SJSA1 (cell line): ENCODE measurements around the gene RFX3. TPM values are rescaled to one million over a fixed set of nuclear protein-coding genes. Genes with fewer than 3 reads are reported as not detected.

Source experiments
- DNase-seq, 2 experiments: peaks; one replicate each; pipeline ENCODE4 v3.0.0-alpha.2; 2015 to 2020; ENCODE audit warnings: low spot score in 2 of 2, low read depth in 1 of 2
- H3K27ac ChIP-seq: fragments of 250-450 bp; sonication (Bioruptor Pico); 2 replicates; pipeline ENCODE4 v1.5.1; 2020; ENCODE audit warnings: mild to moderate bottlenecking, moderate library complexity
- H3K27me3 ChIP-seq: fragments of 250-450 bp; sonication (Bioruptor Pico); replicated peaks from 2 replicates; pipeline ENCODE4 v1.5.1; 2020; ENCODE audit warnings: mild to moderate bottlenecking, moderate library complexity
- H3K36me3 ChIP-seq: fragments of 250-450 bp; sonication (Bioruptor Pico); 2 replicates; pipeline ENCODE4 v1.5.1; 2020; ENCODE audit warnings: mild to moderate bottlenecking
- H3K4me1 ChIP-seq: fragments of 250-450 bp; sonication (Bioruptor Pico); replicated peaks from 2 replicates; pipeline ENCODE4 v1.6.1; 2021; ENCODE audit warnings: mild to moderate bottlenecking
- H3K4me3 ChIP-seq: fragments of 250-450 bp; sonication (Bioruptor Pico); 2 replicates; pipeline ENCODE4 v1.5.1; 2020; ENCODE audit warnings: mild to moderate bottlenecking
- H3K9me3 ChIP-seq: fragments of 250-450 bp; sonication (Bioruptor Pico); replicated peaks from 2 replicates; pipeline ENCODE4 v1.5.1; 2020; ENCODE audit warnings: mild to moderate bottlenecking
- total RNA-seq: library from RNA; depleted of rRNA; stranded (reverse); fragments of >200 nt; shearing (Covaris generic); gene quantifications from 2 replicates; pipeline ENCODE4 v1.2.3, GENCODE V29; 2014

The RFX3 gene
- total RNA-seq, 1 experiment from 2014 or later, result 0.32 TPM

- H3K27me3 ChIP-seq, result no peaks in the 10 kb centered on the region
- H3K4me1 ChIP-seq, result no peaks in the 10 kb centered on the region
- H3K27ac ChIP-seq, result no peak overlapping the region
- no peak overlapping the region for H3K4me3 ChIP-seq
- DNase-seq, result no peak
- no peaks in the 10 kb centered on the region for H3K36me3 ChIP-seq
- H3K9me3 ChIP-seq, result no peaks in the 10 kb centered on the region
Observed at GRCh38 chr9:3361116-3361515, 164.7 kb downstream of the RFX3 start.

DNA sequence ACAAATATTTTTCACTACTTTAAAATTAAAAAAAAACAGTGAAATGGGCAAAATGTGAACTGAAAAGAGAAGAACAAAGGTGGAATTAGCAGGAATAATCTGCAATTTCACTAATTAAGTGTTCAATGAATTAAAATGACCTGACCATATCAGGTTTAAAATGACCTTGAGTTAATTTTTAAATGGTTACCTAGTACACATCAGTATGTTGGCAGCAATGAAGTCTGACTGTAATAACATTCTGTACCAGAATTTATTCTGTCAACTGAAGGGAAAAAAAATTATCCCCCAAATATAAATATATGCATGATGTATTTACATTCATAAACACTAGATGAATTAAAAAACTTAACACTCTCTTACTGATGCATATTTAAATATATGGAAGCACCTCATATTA lies 165.6 kb downstream of the RFX3 start:
- Histone ChIP-seq H3K27ac (no peak overlapping the region), H3K4me3 (no peak overlapping the region), H3K36me3 (no peaks in the 10 kb centered on the region), H3K9me3 (no peaks in the 10 kb centered on the region), H3K27me3 (no peaks in the 10 kb centered on the region), H3K4me1 (no peaks in the 10 kb centered on the region)
- no peak for DNase-seq

GRCh38 chr9:3359778-3360177 lies 166.0 kb downstream of the RFX3 start:
- Histone ChIP-seq H3K4me3 (no peak overlapping the region), H3K4me1 (no peaks in the 10 kb centered on the region), H3K9me3 (no peaks in the 10 kb centered on the region), H3K27me3 (no peaks in the 10 kb centered on the region), H3K27ac (no peak overlapping the region), H3K36me3 (no peaks in the 10 kb centered on the region)
- DNase-seq, result no peak

DNA sequence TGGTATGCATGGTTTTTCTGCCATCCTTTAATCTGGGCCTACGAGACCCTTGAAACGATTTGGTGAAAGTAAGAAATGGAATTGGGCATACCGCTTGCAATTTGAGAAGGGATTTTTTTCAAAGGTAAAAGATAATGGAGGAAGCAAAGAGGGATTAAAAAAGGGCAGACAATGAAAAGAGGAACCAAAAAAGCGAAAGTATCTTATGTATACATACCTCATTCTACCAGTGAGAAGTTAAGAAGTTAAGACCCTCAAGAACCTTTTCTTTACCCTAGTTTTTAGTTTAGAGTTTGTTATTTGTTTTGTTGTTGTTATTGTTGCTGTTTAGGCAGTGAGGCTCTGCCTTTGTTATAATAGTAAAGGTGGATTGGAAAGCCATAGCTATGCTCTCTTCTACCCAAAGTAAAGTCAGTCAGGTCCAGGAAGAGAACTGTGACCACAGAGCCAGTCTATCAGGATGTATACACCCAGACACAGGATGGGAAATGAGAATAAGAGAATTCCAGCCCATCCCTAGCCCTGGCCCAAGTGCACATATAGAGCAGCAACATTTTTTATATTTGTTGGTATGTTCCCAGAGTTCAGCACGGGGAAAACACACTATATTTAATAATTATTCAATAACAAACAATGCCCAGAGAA lies 166.6 kb downstream of the RFX3 start:
- H3K27me3 ChIP-seq, result no peaks in the 10 kb centered on the region
- no peaks in the 10 kb centered on the region for H3K36me3 ChIP-seq
- no peak overlapping the region for H3K27ac ChIP-seq
- no peak overlapping the region for H3K4me3 ChIP-seq
- no peak for DNase-seq
- no peaks in the 10 kb centered on the region for H3K9me3 ChIP-seq
- no peaks in the 10 kb centered on the region for H3K4me1 ChIP-seq

DNA sequence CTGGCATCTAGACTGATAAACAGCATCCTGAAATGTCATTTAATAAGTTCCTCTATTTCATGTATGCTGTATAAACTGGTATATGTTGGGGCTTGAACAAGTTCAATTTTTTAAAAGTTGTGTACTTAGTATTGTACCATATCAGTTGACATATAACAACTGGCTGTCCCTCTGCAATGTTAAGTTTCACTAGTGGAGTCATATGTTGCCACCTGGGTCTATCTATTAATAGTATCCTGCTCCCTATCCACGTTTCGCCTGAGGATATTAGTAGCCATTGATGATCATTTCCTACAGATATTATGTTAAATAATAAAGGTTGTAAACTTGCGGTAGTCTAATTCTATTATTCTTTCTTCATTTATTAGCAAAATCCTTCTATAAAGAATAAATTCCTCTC lies 177.6 kb downstream of the RFX3 start:
- DNase-seq, result no peak
- Histone ChIP-seq H3K27ac (no peak overlapping the region), H3K4me1 (no peaks in the 10 kb centered on the region), H3K36me3 (no peaks in the 10 kb centered on the region), H3K4me3 (no peak overlapping the region), H3K27me3 (no peaks in the 10 kb centered on the region), H3K9me3 (no peaks in the 10 kb centered on the region)

GRCh38 chr9:3346549-3346948 lies 179.3 kb downstream of the RFX3 start:
- H3K36me3 ChIP-seq, result no peaks in the 10 kb centered on the region
- no peaks in the 10 kb centered on the region for H3K4me1 ChIP-seq
- no peaks in the 10 kb centered on the region for H3K9me3 ChIP-seq
- H3K4me3 ChIP-seq, result no peak overlapping the region
- no peak for DNase-seq
- H3K27me3 ChIP-seq, result no peaks in the 10 kb centered on the region
- no peak overlapping the region for H3K27ac ChIP-seq

DNA sequence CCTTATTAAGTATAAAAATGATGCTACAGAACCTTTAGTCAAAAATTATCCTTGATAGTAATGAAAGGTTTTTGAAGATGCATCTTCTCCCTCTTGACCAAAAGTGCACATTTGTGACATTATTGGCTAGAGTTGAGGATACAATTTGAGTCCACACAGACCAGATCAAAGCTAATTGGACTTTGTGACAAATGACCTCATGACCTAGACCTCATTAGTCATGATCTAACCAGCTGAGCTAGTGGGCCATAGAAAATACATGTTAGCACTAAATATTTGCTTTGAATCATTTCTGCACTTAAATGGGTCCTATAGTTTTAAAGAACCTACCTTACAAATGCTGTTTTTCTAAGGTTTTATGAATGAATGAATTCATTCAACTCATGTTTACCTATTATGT lies 182.1 kb downstream of the RFX3 start:
- Histone ChIP-seq H3K9me3 (no peaks in the 10 kb centered on the region), H3K4me3 (no peak overlapping the region), H3K36me3 (no peaks in the 10 kb centered on the region), H3K27ac (no peak overlapping the region), H3K27me3 (no peaks in the 10 kb centered on the region), H3K4me1 (no peaks in the 10 kb centered on the region)
- no peak for DNase-seq

GRCh38 chr9:3342159-3342777 lies 183.5 kb downstream of the RFX3 start:
- Histone ChIP-seq H3K27ac (no peak overlapping the region), H3K4me3 (no peak overlapping the region), H3K36me3 (no peaks in the 10 kb centered on the region), H3K4me1 (no peaks in the 10 kb centered on the region), H3K9me3 (no peaks in the 10 kb centered on the region), H3K27me3 (no peaks in the 10 kb centered on the region)
- DNase-seq, result no peak

DNA sequence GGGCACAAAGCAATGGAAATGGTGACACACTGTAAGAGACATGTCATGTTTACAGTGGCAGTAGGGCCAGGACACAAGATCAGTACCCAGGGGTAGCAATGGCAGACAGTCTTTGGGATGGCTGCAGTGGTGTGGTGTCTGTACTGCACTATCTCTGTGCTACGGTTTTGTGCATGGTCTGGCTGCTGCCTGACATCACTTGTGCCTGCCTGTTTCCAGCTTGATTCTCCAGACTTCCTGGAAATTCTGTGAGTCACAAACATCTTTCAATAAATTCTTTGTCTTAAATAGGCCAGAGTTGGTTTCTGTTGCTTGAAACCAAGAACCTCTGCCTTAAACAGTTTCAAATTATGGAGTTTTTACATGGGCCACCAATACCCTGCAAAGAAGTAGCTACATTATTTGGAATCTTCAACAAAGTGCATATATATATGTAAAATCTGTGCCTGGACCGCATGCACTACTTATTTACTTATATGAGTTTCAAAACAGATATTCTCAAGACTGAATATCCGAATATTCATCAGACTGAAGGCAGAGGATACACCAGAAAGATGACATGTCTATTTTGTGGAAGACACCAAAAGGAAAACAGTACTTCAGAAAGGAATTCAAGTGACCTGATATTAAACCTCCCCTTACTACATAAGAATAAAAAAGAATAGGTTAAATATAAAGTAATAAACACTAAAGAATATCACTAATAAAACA lies 188.1 kb downstream of the RFX3 start:
- DNase-seq, result no peak
- H3K27ac ChIP-seq, result no peak overlapping the region

DNA sequence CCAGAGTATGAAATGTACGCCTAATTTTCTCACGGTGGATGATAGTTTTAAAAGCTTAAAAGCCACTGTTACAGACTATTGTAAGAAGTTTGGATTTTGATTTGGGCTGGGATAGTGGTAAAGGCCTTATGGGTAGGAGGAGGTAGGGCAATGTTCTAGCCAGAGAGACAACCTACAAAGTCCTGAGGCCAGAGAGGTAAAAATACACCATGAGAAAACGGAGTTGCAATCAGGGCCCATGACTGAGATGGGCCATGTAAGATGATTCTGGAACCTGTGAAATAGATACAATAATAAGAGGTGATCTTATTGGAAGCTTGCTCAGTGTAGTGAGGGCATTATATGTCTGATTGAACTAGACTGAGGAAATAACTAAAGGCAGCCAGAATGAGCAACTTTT lies 188.8 kb downstream of the RFX3 start:
- no peak for DNase-seq
- Histone ChIP-seq H3K4me1 (no peaks in the 10 kb centered on the region), H3K27ac (no peak overlapping the region), H3K9me3 (no peaks in the 10 kb centered on the region), H3K36me3 (no peaks in the 10 kb centered on the region), H3K4me3 (no peak overlapping the region), H3K27me3 (no peaks in the 10 kb centered on the region)

More for the DNA sequence above, 188.1 kb downstream of the RFX3 start:
- Histone ChIP-seq H3K9me3 (no peaks in the 10 kb centered on the region), H3K4me1 (no peaks in the 10 kb centered on the region), H3K27me3 (no peaks in the 10 kb centered on the region), H3K4me3 (no peak overlapping the region), H3K36me3 (no peaks in the 10 kb centered on the region)

DNA sequence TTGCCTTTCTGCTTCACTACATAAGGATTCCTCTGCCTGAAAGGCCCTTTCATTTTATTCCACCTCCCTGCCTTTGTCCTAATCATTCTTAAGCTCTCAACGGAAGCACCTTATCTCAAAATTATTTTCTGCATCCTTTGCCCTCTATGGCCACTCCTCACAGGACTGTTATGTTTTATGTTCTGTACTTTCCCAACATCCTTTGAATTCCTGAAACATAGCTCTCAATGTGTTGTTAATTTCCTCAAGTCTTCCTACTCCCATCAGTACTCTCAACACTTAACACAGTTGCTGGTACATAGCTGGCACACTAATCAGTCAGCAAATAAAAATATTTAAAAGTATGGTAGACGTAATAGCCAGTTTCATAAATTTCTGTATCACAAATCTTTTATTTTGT lies 193.0 kb downstream of the RFX3 start:
- no peak for DNase-seq
- Histone ChIP-seq H3K4me1 (no peaks in the 10 kb centered on the region), H3K27ac (no peak overlapping the region), H3K9me3 (no peaks in the 10 kb centered on the region), H3K4me3 (no peak overlapping the region), H3K36me3 (no peaks in the 10 kb centered on the region), H3K27me3 (no peaks in the 10 kb centered on the region)

DNA sequence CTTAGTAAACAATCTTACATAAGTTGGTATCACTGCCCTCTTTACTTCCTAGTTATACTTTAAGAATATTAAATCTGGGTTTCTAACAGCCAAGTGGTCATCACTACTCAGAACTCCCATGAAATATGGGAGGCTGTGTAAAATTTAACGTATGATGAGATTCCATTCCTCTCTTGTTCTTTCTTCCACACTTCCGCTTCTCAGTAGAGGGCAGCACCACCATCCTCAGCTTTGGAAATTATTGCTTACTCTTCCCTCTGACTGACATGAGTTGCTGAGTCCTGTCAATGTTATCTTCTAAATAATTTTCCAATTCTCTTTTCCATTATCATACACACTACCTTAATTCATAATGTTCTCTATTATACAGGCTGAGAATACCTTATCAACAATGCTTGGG lies 194.0 kb downstream of the RFX3 start:
- Histone ChIP-seq H3K36me3 (no peaks in the 10 kb centered on the region), H3K27ac (no peak overlapping the region), H3K9me3 (no peaks in the 10 kb centered on the region), H3K27me3 (no peaks in the 10 kb centered on the region), H3K4me3 (no peak overlapping the region), H3K4me1 (no peaks in the 10 kb centered on the region)
- no peak for DNase-seq

- H3K27me3 ChIP-seq, result no peaks in the 10 kb centered on the region
- H3K4me1 ChIP-seq, result no peaks in the 10 kb centered on the region
- no peak for DNase-seq
- no peak overlapping the region for H3K27ac ChIP-seq
- no peak overlapping the region for H3K4me3 ChIP-seq
- no peaks in the 10 kb centered on the region for H3K9me3 ChIP-seq
- no peaks in the 10 kb centered on the region for H3K36me3 ChIP-seq
Observed at GRCh38 chr9:3330792-3331420, 194.9 kb downstream of the RFX3 start.

- Histone ChIP-seq H3K4me3 (no peak overlapping the region), H3K27ac (no peak overlapping the region), H3K36me3 (no peaks in the 10 kb centered on the region), H3K9me3 (no peaks in the 10 kb centered on the region), H3K4me1 (no peaks in the 10 kb centered on the region), H3K27me3 (no peaks in the 10 kb centered on the region)
- no peak for DNase-seq
Observed at GRCh38 chr9:3329361-3329760, 196.4 kb downstream of the RFX3 start.
